ENCODE results near the gene NACA2. TPM values are rescaled to one million over a fixed set of nuclear protein-coding genes. Genes with fewer than 3 reads are reported as not detected.

The NACA2 gene
- total and polyA plus RNA-seq, 4 donors: 0.08 to 0.32 TPM; not detected in 2

DNA sequence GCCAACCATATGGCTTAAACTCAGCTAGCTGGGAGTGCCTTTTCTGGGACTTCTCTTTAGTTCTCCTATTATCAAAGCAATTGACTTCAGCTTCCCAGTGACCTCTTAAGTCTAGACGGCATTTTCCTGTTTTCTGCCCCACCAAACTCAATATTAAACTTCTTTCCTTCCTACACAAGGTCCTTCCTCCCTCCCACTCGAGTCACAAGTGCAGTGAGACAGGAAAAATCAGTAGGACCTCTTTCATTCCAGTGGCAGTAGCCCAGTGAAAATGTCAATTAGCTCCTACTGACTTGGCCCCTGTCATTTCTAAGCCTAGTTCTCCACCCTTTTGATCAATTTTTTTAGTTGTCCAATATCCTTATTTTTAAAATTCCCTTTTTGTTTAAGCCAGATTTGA, 9.6 kb upstream of the NACA2 start:
- 44% methylated on average over 2 of the region's 2 CpGs for WGBS
- TF ChIP-seq FOXA2 (IDR thresholded peaks at IDR 0.05) (no peak), NR2F2 (IDR thresholded peaks at IDR 0.05) (no peak), HNF4A (conservative IDR thresholded peaks at IDR 0.05) (no peak), FOXA1 (IDR thresholded peaks at IDR 0.05) (no peak)
- TF ChIP-seq, protein P1, sequence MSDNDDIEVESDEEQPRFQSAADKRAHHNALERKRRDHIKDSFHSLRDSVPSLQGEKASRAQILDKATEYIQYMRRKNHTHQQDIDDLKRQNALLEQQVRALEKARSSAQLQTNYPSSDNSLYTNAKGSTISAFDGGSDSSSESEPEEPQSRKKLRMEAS (IDR thresholded peaks at IDR 0.05): no peak

DNA sequence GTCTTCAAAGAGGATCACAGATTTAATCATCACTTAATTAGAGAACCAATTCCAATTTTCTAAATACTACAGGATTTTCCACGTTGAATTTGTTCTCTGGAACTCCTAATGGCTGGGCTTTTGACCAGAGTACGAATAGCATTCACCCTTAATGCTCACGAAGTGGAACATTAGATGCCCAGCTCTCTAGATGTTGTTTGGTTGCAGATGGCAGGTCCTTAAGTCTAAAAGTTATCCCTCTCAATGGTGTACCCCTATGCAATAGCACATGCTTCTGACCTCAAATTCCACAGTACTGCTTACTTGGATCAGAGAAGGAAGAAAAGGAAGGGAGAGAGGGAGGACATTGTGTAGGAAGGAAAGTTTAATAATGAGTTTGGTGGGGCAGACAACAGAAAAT, 8.6 kb upstream of the NACA2 start:
- WGBS: 83% methylated on average over 3 of the region's 3 CpGs
- no peak overlapping the region for H3K27ac ChIP-seq (ENCODE audit: low read depth in 1 of 2, low read length in 2 of 2)
- DNase-seq (ENCODE audit: low spot score): no peak
- no peak overlapping the region for H3K4me3 ChIP-seq (ENCODE audit: low read depth in 1 of 3, low read length in 3 of 3)
- no peaks in the 10 kb centered on the region for H3K9me3 ChIP-seq (ENCODE audit: control insufficient read depth in 4 of 4, low read length in 3 of 4)
- peaks cover 0 to 5% (median 2%) of the 10 kb centered on the region in 4 donors for H3K4me1 ChIP-seq (ENCODE audit: control insufficient read depth in 4 of 4, insufficient read depth in 4 of 4, low read length in 3 of 4)
- no peak overlapping the region for H3K9ac ChIP-seq (ENCODE audit: low read depth in 1 of 2, low read length in 2 of 2)
- H3K36me3 ChIP-seq (ENCODE audit: control insufficient read depth in 4 of 4, insufficient read depth in 3 of 4, low read depth in 1 of 4, low read length in 3 of 4): no peaks in the 10 kb centered on the region
- H3K27me3 ChIP-seq (ENCODE audit: control insufficient read depth in 4 of 4, insufficient read depth in 4 of 4, low read length in 3 of 4): no peaks in the 10 kb centered on the region
- TF ChIP-seq NR2F2 (IDR thresholded peaks at IDR 0.05) (no peak), RXRA (IDR thresholded peaks at IDR 0.05) (no peak), HNF4G (IDR thresholded peaks at IDR 0.05) (no peak), FOXA2 (IDR thresholded peaks at IDR 0.05) (no peak)
- TF ChIP-seq, protein P1 (IDR thresholded peaks at IDR 0.05): no peak

More for the DNA sequence above, 9.6 kb upstream of the NACA2 start:
- Histone ChIP-seq H3K9ac (ENCODE audit: low read depth in 1 of 2, low read length in 2 of 2) (no peak overlapping the region), H3K36me3 (ENCODE audit: control insufficient read depth in 4 of 4, insufficient read depth in 3 of 4, low read depth in 1 of 4, low read length in 3 of 4) (no peaks in the 10 kb centered on the region), H3K27ac (ENCODE audit: low read depth in 1 of 2, low read length in 2 of 2) (no peak overlapping the region), H3K4me1 (ENCODE audit: control insufficient read depth in 4 of 4, insufficient read depth in 4 of 4, low read length in 3 of 4) (peaks cover 0 to 5% (median 2%) of the 10 kb centered on the region in 4 donors), H3K4me3 (ENCODE audit: low read depth in 1 of 3, low read length in 3 of 3) (no peak overlapping the region), H3K27me3 (ENCODE audit: control insufficient read depth in 4 of 4, insufficient read depth in 4 of 4, low read length in 3 of 4) (no peaks in the 10 kb centered on the region), H3K9me3 (ENCODE audit: control insufficient read depth in 4 of 4, low read length in 3 of 4) (no peaks in the 10 kb centered on the region)
- no peak for DNase-seq (ENCODE audit: low spot score)

DNA sequence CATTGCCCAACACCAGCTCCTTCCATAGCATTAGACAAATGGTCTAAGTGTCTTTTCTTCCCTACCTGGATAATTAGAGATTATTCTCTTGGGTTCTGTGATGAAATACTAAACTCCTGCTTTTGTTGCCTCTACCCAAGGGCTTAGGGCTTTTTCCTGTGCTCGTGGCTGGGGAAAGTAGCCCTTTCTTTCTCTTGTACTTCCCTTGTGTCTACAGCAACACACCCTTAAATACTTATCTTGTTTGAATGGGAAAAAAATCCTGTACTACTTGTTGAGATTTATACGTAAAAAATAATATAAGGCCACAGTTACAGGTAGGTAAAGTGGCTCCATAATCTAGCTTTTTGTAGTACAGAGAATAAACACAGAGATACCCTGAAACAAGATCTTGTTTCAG, 7.0 kb upstream of the NACA2 start:
- no peaks in the 10 kb centered on the region for H3K36me3 ChIP-seq (ENCODE audit: control insufficient read depth in 4 of 4, insufficient read depth in 3 of 4, low read depth in 1 of 4, low read length in 3 of 4)
- DNase-seq (ENCODE audit: low spot score): no peak
- WGBS: 83% methylated on average over 2 of the region's 2 CpGs
- no peak overlapping the region for H3K9ac ChIP-seq (ENCODE audit: low read depth in 1 of 2, low read length in 2 of 2)
- no peak overlapping the region for H3K4me3 ChIP-seq (ENCODE audit: low read depth in 1 of 3, low read length in 3 of 3)
- TF ChIP-seq, protein P1 (IDR thresholded peaks at IDR 0.05): no peak
- TF ChIP-seq HNF4G (IDR thresholded peaks at IDR 0.05) (no peak), FOXA2 (IDR thresholded peaks at IDR 0.05) (no peak), GABPA (IDR thresholded peaks at IDR 0.05 in 1 of 2, conservative IDR thresholded peaks at IDR 0.05 in 1 of 2) (no peak)
- TF ChIP-seq, protein P2, sequence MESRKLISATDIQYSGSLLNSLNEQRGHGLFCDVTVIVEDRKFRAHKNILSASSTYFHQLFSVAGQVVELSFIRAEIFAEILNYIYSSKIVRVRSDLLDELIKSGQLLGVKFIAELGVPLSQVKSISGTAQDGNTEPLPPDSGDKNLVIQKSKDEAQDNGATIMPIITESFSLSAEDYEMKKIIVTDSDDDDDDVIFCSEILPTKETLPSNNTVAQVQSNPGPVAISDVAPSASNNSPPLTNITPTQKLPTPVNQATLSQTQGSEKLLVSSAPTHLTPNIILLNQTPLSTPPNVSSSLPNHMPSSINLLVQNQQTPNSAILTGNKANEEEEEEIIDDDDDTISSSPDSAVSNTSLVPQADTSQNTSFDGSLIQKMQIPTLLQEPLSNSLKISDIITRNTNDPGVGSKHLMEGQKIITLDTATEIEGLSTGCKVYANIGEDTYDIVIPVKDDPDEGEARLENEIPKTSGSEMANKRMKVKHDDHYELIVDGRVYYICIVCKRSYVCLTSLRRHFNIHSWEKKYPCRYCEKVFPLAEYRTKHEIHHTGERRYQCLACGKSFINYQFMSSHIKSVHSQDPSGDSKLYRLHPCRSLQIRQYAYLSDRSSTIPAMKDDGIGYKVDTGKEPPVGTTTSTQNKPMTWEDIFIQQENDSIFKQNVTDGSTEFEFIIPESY (IDR thresholded peaks at IDR 0.05): no peak
- TF ChIP-seq, protein P3, sequence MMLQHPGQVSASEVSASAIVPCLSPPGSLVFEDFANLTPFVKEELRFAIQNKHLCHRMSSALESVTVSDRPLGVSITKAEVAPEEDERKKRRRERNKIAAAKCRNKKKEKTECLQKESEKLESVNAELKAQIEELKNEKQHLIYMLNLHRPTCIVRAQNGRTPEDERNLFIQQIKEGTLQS (IDR thresholded peaks at IDR 0.05): no peak
- H3K9me3 ChIP-seq (ENCODE audit: control insufficient read depth in 4 of 4, low read length in 3 of 4): no peaks in the 10 kb centered on the region
- no peak overlapping the region for H3K27ac ChIP-seq (ENCODE audit: low read depth in 1 of 2, low read length in 2 of 2)
- H3K27me3 ChIP-seq (ENCODE audit: control insufficient read depth in 4 of 4, insufficient read depth in 4 of 4, low read length in 3 of 4): no peaks in the 10 kb centered on the region
- peaks cover 0 to 5% (median 2%) of the 10 kb centered on the region in 4 donors for H3K4me1 ChIP-seq (ENCODE audit: control insufficient read depth in 4 of 4, insufficient read depth in 4 of 4, low read length in 3 of 4)

DNA sequence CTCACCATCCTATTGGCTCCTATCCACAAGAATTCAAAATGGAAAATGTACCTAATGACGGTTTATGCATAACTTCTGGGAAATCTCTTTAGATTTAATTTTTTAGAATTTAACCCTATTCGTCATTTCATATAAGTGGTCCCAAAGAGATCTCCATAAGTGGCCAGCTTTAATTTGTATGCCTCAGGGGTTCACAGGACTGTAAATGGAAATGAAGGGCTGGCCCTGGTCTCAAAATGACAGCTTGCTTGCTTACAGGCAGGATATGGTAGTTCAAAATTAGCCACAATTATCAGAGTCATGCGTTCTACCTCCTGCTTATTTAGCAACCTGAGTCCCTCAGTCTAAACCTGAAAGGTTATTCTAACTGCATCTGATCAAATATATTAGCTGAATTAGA, 6.6 kb upstream of the NACA2 start:
- Histone ChIP-seq H3K4me3 (ENCODE audit: low read depth in 1 of 3, low read length in 3 of 3) (no peak overlapping the region), H3K27me3 (ENCODE audit: control insufficient read depth in 4 of 4, insufficient read depth in 4 of 4, low read length in 3 of 4) (no peaks in the 10 kb centered on the region), H3K27ac (ENCODE audit: low read depth in 1 of 2, low read length in 2 of 2) (no peak overlapping the region), H3K4me1 (ENCODE audit: control insufficient read depth in 4 of 4, insufficient read depth in 4 of 4, low read length in 3 of 4) (peaks cover 0 to 5% (median 2%) of the 10 kb centered on the region in 4 donors), H3K9ac (ENCODE audit: low read depth in 1 of 2, low read length in 2 of 2) (no peak overlapping the region), H3K9me3 (ENCODE audit: control insufficient read depth in 4 of 4, low read length in 3 of 4) (no peaks in the 10 kb centered on the region), H3K36me3 (ENCODE audit: control insufficient read depth in 4 of 4, insufficient read depth in 3 of 4, low read depth in 1 of 4, low read length in 3 of 4) (no peaks in the 10 kb centered on the region)
- TF ChIP-seq HNF4A (conservative IDR thresholded peaks at IDR 0.05) (no peak), EGR1 (IDR thresholded peaks at IDR 0.05; ENCODE audit: low read depth in 2 of 2) (no peak), JUND (IDR thresholded peaks at IDR 0.05) (no peak), TAF1 (conservative IDR thresholded peaks at IDR 0.05) (no peak), YY1 (IDR thresholded peaks at IDR 0.05) (no peak), NR2F2 (IDR thresholded peaks at IDR 0.05) (no peak), RXRA (IDR thresholded peaks at IDR 0.05) (no peak), HNF4G (IDR thresholded peaks at IDR 0.05) (no peak)
- TF ChIP-seq, protein P3 (IDR thresholded peaks at IDR 0.05): no peak
- WGBS: 91% methylated on average over 3 of the region's 3 CpGs
- DNase-seq (ENCODE audit: low spot score): no peak
